HUES64 (cell line): ENCODE data around the gene LIPE.

ENCODE experiments used
- H3K27ac ChIP-seq: 2 replicates; pipeline ENCODE4 v1.7.0; 2013; ENCODE audit warnings: low read depth, low read length, inconsistent platforms
- H3K27me3 ChIP-seq: 2 replicates; pipeline ENCODE4 v1.6.1; 2013; ENCODE audit warnings: mild to moderate bottlenecking, low read length; ENCODE audit not compliant: insufficient read depth
- H3K36me3 ChIP-seq: 2 replicates; pipeline ENCODE4 v1.6.1; 2013; ENCODE audit warnings: mild to moderate bottlenecking, low read length; ENCODE audit not compliant: insufficient read depth
- H3K4me1 ChIP-seq: 2 replicates; pipeline ENCODE4 v1.6.1; 2013; ENCODE audit warnings: mild to moderate bottlenecking, low read length, moderate library complexity; ENCODE audit not compliant: insufficient read depth
- H3K4me3 ChIP-seq: 2 replicates; pipeline ENCODE4 v1.5.1; 2013; ENCODE audit warnings: mild to moderate bottlenecking, low read length, moderate library complexity
- H3K9ac ChIP-seq: 2 replicates; pipeline ENCODE4 v1.6.1; 2013; ENCODE audit warnings: mild to moderate bottlenecking, low read depth, low read length
- H3K9me3 ChIP-seq: 2 replicates; pipeline ENCODE4 v1.6.1; 2013; ENCODE audit warnings: low read depth, low read length; ENCODE audit not compliant: insufficient read depth
- WGBS: fragments of 150-250, 120-280 bp; methylation state at CpG from one replicate; pipeline ENCODE4 v1.1.7; 2013; ENCODE audit warnings: missing lambda C conversion rate; 5-methylcytosine and 5-hydroxymethylcytosine counted together

The LIPE gene

DNA sequence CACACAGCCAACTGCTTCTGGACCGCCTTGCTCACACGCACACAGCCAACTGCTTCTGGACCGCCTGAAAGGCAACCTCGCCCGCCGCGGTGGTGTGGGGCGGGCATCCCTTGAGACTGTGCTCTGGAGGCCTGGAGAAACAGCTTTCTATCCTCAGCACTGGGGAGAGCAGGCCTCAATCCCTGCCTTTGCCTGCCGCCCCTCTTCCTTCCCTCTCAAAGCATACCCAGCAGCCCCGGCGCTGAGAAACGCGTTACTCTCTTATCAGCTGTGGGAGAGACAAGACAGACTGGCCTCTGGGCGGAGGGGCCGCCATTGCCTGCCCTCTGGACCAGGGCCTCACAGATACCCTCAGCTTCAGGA is 2.9 kb downstream of the LIPE start:
- Histone ChIP-seq H3K9me3 (no peaks in the 10 kb centered on the region), H3K27me3 (peaks cover 58% of the 10 kb centered on the region), H3K27ac (no peak overlapping the region), H3K4me1 (no peaks in the 10 kb centered on the region; the same call in 1 of the 2 replicates), H3K4me3 (no peak overlapping the region), H3K9ac (no peak overlapping the region), H3K36me3 (no peaks in the 10 kb centered on the region)
- WGBS, result 84% methylated on average over 15 of the region's 15 CpGs

DNA sequence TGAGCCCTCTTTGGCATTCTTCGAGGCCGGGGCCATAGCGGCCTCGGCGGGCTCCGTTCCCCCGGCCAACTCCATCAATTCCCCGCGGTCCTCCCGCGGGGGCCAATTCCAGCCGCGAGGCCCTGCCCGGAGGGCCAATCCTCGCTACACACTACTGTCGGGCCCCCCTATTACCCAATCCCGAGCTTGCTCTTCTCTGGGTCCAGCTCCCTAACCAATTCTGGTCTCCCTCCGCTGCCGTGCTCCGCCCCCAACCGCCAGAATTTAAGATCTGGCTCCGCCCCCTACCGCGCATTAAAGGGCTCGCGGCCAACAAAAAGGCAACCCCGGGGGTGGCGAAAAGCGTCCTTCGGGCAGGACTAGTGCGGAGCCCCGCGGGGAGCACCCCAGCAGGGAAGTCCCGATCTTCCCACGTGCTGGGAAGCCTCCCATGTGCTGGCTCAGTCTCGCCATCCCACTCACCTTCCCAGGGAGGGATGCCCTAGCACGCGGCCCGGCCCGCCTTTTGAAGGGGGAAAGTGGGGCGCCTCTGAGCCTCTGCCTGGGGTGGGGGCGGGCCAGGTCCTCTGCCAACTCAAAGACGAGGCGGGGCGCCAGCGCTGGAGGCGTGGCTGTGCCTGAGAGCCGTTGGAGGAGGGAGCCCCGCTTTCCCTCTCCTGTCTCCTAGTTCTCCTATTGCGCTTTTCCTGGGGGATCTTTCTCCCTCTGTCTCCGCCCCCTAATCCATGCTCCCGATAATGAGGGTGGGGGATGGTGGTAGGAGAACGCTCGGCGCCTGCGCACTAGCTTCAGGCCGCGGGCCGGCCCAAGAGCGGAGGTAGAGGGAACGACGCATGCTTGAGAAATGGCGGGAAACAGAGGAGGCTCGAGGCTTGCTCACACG is 3.5 kb downstream of the LIPE start:
- Histone ChIP-seq H3K9ac (peak overlapping the region; percentile 50; the same call in 1 of the 2 replicates), H3K4me3 (peak overlapping the region; percentile 60), H3K27me3 (peaks cover 58% of the 10 kb centered on the region), H3K4me1 (no peaks in the 10 kb centered on the region; the same call in 1 of the 2 replicates), H3K27ac (no peak overlapping the region), H3K9me3 (no peaks in the 10 kb centered on the region), H3K36me3 (no peaks in the 10 kb centered on the region)
- WGBS, result 30% methylated on average over 63 of the region's 65 CpGs

DNA sequence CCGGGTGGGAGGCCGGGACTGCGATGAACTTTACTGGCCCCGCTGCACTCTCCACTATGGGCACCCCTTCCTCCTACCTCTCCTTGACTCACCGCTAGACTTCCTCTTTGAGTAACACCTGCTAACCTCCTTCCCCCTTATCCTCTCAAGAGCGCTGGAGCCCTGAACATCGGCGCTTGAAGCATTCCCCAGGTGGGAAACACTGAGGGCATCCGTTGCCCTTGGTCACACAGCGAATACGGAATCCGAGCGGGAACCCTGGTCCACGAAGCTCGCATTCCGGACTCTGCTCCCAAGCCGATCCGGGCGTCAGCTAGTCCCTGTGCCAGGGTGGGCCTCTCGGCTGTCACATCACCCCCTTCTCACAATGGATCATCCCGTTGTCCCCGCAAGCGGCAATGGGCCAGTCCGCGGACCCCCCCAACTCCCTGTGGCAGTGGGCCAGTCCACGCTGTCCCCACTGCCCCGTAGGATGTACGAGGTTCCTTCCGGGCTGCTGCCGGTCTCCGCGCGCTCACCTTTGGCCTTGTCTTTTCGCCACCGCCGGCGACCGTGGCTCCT is 4.2 kb downstream of the LIPE start:
- no peaks in the 10 kb centered on the region for H3K9me3 ChIP-seq
- H3K4me3 ChIP-seq, result peak overlapping the region; percentile 60
- no peak overlapping the region for H3K9ac ChIP-seq
- H3K27me3 ChIP-seq, result peaks cover 58% of the 10 kb centered on the region
- no peaks in the 10 kb centered on the region for H3K36me3 ChIP-seq
- WGBS, result 5% methylated on average over 38 of the region's 38 CpGs
- H3K27ac ChIP-seq, result no peak overlapping the region
- H3K4me1 ChIP-seq, result no peaks in the 10 kb centered on the region

DNA sequence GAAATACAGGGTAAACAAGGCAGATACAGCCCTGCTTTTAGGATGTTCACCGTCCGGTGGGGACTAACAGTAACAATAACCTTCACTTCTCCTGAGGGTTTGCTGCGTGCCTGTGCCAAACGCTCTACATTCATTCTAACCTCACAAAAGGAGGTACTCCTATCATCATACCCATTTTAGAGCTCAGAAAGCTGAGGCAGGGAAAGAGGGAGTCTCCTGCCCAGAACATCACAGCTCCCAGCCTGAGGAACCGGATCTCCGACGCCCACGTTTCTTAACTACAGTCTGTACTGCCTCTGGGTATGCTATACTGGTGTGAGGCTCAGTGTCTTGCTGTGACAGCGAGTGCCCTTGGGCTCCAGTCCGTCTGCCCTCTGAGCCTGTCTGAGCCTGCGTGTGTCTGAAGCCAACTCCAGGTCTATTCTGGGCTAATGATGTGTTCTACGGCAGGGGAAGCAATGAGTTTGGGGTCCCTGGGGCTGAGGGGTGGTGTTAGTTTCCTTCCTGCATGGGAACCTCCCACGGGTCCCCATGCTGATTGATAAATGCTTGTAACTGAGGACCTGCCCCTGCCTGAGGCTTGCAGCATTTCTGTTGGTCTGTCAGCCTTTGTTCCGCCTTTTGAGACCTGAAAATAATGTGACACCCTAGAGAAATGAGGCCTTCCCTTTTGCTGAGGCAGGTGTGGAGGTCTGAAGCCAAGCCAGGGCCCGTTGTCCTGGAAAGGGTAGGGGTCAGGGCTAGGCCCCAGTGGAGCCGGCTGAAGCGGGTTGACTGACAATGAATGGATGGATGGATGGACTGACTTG is 4.9 kb downstream of the LIPE start:
- no peak overlapping the region for H3K9ac ChIP-seq
- H3K27me3 ChIP-seq, result peaks cover 58% of the 10 kb centered on the region
- H3K4me3 ChIP-seq, result peak overlapping the region; percentile 60
- no peaks in the 10 kb centered on the region for H3K9me3 ChIP-seq
- no peaks in the 10 kb centered on the region for H3K36me3 ChIP-seq
- no peak overlapping the region for H3K27ac ChIP-seq
- 80% methylated on average over 17 of the region's 17 CpGs for WGBS
- H3K4me1 ChIP-seq, result no peaks in the 10 kb centered on the region

DNA sequence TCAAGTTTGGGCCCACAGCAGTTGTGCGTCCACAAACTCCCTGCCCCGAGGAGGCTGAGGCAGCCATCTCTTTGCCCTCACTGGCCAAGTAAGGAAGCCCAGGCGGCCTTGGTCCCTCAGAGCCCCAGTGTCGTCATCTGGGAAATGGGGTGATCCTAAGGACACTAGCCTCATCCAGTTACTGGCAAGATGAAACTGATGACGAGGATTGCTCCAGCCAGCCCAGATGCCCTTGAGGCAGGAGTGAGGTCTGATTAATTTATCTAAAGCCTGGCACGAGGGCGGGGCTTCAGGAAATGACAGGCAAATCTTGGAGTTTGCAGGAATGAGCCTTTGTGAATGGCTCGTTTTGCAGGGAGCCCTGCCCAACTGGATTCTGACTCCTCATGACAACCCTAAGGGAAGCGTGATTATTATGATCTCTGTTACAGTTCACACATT is 5.6 kb downstream of the LIPE start:
- WGBS, result 89% methylated on average over 9 of the region's 9 CpGs
- Histone ChIP-seq H3K27ac (no peak overlapping the region), H3K4me3 (no peak overlapping the region), H3K36me3 (no peaks in the 10 kb centered on the region), H3K4me1 (no peaks in the 10 kb centered on the region), H3K27me3 (peaks cover 58% of the 10 kb centered on the region), H3K9me3 (no peaks in the 10 kb centered on the region), H3K9ac (no peak overlapping the region)

DNA sequence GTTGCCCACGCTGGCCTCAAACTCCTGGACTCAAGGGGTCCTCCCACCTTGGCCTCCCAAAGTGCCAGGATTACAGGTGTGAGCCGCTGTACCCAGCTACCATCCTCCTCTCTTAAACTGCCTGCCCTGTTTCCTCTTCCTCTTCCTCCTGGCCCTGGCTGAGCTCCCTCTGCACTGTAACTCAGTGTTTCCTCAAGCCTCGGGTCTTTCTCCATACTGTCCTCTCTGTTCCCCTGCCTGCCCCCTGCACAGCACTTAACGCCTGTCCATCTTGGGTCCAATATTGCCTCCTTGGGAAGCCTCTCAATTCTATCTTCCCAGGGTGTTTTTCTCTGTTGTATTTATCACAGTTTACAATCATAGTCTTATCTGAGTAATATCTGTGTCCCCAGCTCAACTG is 6.1 kb downstream of the LIPE start:
- no peak overlapping the region for H3K27ac ChIP-seq
- no peaks in the 10 kb centered on the region for H3K9me3 ChIP-seq
- peaks cover 61% of the 10 kb centered on the region for H3K27me3 ChIP-seq
- WGBS, result 93% methylated on average over 4 of the region's 4 CpGs
- no peak overlapping the region for H3K4me3 ChIP-seq
- no peak overlapping the region for H3K9ac ChIP-seq
- no peaks in the 10 kb centered on the region for H3K36me3 ChIP-seq
- no peaks in the 10 kb centered on the region for H3K4me1 ChIP-seq

DNA sequence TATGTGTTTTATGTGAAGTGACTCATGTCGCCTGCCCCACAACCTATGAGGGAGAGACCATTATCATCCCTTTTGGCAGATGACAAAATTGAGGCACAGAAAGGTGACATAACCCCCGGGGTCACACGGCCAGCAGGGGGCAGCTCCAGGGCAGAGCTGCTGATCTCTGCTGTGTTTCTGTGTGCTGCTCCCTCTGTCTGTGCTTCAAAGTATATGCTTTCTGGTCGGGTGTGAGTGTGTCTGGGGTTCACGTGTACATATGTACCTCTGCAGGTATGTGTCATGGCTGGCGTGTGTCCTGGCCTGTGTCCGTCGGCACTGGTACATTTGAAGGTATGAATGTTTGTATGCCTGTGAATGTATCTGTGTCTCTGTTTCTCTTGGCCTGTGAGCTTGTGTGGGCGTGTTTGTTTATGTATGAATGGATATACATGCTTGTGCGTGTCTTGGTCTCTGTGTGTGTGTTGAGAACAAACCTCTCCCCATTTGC is 7.1 kb downstream of the LIPE start:
- H3K36me3 ChIP-seq, result no peaks in the 10 kb centered on the region
- no peaks in the 10 kb centered on the region for H3K4me1 ChIP-seq
- 62% methylated on average over 9 of the region's 10 CpGs for WGBS
- no peak overlapping the region for H3K27ac ChIP-seq
- no peaks in the 10 kb centered on the region for H3K9me3 ChIP-seq
- H3K27me3 ChIP-seq, result peaks cover 53% of the 10 kb centered on the region
- H3K4me3 ChIP-seq, result no peak overlapping the region
- H3K9ac ChIP-seq, result no peak overlapping the region

DNA sequence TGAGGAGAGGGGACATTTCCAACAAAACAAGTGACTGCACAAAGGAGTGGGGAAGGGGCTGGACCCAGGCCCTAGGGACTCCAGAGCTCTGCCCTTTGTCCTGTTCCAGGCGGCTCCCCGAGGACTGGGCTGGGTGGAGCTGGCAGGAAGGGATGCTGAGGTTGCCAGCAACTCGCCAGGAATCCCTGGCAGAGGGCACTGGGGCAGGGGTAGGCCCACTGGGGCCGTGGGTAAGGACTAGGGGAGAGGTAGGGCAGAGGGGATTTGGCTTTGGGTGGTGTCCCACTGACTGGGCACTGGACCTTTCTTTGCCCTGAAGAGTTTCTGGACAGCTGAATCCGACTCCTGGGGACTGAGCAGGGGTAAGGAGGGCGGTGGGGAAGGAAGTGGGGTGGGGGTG is 7.9 kb downstream of the LIPE start:
- WGBS, result 83% methylated on average over 6 of the region's 6 CpGs
- no peaks in the 10 kb centered on the region for H3K9me3 ChIP-seq
- H3K4me1 ChIP-seq, result no peaks in the 10 kb centered on the region
- H3K27me3 ChIP-seq, result peaks cover 50% of the 10 kb centered on the region
- no peaks in the 10 kb centered on the region for H3K36me3 ChIP-seq
- H3K9ac ChIP-seq, result no peak overlapping the region
- no peak overlapping the region for H3K4me3 ChIP-seq
- no peak overlapping the region for H3K27ac ChIP-seq

DNA sequence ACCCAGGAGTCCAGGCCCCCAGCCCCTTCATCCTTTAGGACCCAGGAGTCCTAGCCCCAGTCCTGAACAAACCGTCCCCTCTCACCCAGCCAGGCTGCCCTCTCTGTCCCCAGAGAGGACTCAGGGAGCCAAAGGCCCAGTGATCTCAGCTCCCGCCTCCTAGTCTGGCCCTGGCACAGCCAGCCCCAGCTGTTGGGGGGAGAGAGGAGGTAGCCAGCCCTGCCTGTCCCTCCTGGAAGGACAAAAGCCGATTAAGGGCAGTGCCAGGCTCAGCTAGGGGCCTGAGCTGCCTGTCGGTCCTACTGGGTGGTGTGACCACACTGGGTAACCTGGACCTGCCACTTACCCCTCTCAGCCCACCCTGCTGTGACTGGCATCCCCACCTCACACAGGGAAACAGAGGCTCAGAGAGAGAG is 14.5 kb downstream of the LIPE start:
- 79% methylated on average over 4 of the region's 4 CpGs for WGBS
- H3K4me3 ChIP-seq, result no peak overlapping the region
- H3K9ac ChIP-seq, result no peak overlapping the region
- no peak overlapping the region for H3K27ac ChIP-seq
- no peaks in the 10 kb centered on the region for H3K9me3 ChIP-seq
- no peaks in the 10 kb centered on the region for H3K36me3 ChIP-seq
- H3K4me1 ChIP-seq, result 0 out of 2 replicates have a peak, but pooled peaks cover 8% of the 10 kb centered on the region
- peaks cover 19% of the 10 kb centered on the region for H3K27me3 ChIP-seq

DNA sequence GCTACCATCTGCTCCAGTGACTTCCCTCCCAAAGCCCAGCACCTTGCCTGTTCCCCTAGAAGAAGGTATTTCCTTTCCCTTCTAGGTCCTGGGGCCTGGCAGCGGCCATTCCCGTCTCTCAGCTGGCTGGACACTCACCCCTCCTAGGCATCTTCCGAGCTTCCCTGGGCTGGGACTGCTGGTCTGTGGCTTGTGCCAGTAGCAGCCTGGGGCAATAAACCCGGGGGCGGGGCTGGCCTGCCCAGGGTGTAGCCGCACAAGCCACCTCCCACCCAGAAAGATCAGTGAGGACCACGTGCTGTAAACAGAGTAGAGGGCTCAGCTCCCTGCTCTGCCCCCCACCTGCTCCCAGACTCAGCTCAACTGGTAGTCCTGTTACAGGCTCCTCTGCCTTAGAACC is 15.0 kb downstream of the LIPE start:
- peaks cover 17% of the 10 kb centered on the region for H3K27me3 ChIP-seq
- no peak overlapping the region for H3K4me3 ChIP-seq
- 0 out of 2 replicates have a peak, but pooled peaks cover 8% of the 10 kb centered on the region for H3K4me1 ChIP-seq
- WGBS, result 46% methylated on average over 7 of the region's 7 CpGs
- no peaks in the 10 kb centered on the region for H3K9me3 ChIP-seq
- no peak overlapping the region for H3K27ac ChIP-seq
- no peak overlapping the region for H3K9ac ChIP-seq
- no peaks in the 10 kb centered on the region for H3K36me3 ChIP-seq
